NCI-H748 treated with DMSO at 0.1 percent for 48 hours (cell line): ENCODE results near the gene HCN2.
"Not testable (repeated sequence)": the region's sequence is repeated elsewhere in the genome, so short reads cannot be mapped to it uniquely, and the experiment has no call there.

Experiments
- DNase-seq: peaks from one replicate; lab custom pipeline; 2025; lab: John Stamatoyannopoulos, UW

The HCN2 gene

GRCh38 chr19:620166-620862, 30.6 kb downstream of the HCN2 start:
- no peak for DNase-seq

GRCh38 chr19:621191-621590, 31.5 kb downstream of the HCN2 start:
- DNase-seq = not testable (repeated sequence)

- no peak for DNase-seq
These were observed 32.1 kb downstream of the HCN2 start for GRCh38 chr19:621819-622218.

GRCh38 chr19:622666-623065, 33.0 kb downstream of the HCN2 start:
- no peak for DNase-seq

GRCh38 chr19:623175-623916, 33.7 kb downstream of the HCN2 start:
- no peak for DNase-seq

GRCh38 chr19:623974-624373, 34.3 kb downstream of the HCN2 start:
- DNase-seq = no peak

GRCh38 chr19:624433-625109, 34.9 kb downstream of the HCN2 start:
- no peak for DNase-seq

GRCh38 chr19:625257-625656, 35.6 kb downstream of the HCN2 start:
- DNase-seq = no peak

- DNase-seq = not testable (repeated sequence)
These were observed 36.9 kb downstream of the HCN2 start for GRCh38 chr19:626566-626965.

- no peak for DNase-seq
These were observed 38.5 kb downstream of the HCN2 start for GRCh38 chr19:628168-628567.

GRCh38 chr19:629515-629914, 39.8 kb downstream of the HCN2 start:
- not testable (repeated sequence) for DNase-seq

- DNase-seq = no peak
These were observed 40.5 kb downstream of the HCN2 start for GRCh38 chr19:629961-630714.

GRCh38 chr19:632579-633067, 42.9 kb downstream of the HCN2 start:
- no peak for DNase-seq

GRCh38 chr19:633068-633785, 43.5 kb downstream of the HCN2 start, which contains the start of gene POLRMT:
Gene POLRMT (minus strand): TSS chr19:633537. CDS start chr19:633512, 25 bp downstream.
- peak; percentile 79 for DNase-seq

- no peak for DNase-seq
These were observed 44.3 kb downstream of the HCN2 start for GRCh38 chr19:633786-634639.

- DNase-seq = no peak
These were observed 45.4 kb downstream of the HCN2 start for GRCh38 chr19:634975-635652.

GRCh38 chr19:638906-639252, 49.2 kb downstream of the HCN2 start:
- no peak for DNase-seq

- peak; percentile 44 for DNase-seq
These were observed 49.8 kb downstream of the HCN2 start, which contains the start of gene FGF22 for GRCh38 chr19:639253-640160. Gene FGF22 (plus strand): TSS chr19:639879. CDS start chr19:639926, 47 bp downstream.

GRCh38 chr19:640161-640558, 50.5 kb downstream of the HCN2 start:
- no peak for DNase-seq
